ENCODE measurements around the gene FHIT.

DNA sequence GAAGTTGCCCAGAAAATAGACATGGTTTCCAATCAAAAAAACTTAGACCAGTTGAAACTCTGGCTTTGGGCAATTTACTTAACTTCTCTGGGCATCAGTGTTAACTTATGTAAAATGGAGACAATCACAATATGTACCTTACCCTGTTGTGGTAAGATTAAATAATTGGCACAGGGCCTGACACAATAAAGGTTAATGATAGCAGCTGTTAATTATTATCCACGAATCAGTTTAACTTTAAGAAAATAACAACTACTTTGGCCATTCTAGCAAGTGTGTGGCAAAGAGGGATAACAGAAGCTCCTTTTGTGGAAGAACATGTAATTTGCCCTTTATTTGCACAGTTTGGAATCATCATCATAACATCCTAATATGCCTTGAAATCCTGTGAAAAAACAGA lies 787.6 kb downstream of the FHIT start:
- no peak for TF ChIP-seq CBFB (IDR thresholded peaks at IDR 0.05; ENCODE audit: low read depth)
- TF ChIP-seq, protein P1, sequence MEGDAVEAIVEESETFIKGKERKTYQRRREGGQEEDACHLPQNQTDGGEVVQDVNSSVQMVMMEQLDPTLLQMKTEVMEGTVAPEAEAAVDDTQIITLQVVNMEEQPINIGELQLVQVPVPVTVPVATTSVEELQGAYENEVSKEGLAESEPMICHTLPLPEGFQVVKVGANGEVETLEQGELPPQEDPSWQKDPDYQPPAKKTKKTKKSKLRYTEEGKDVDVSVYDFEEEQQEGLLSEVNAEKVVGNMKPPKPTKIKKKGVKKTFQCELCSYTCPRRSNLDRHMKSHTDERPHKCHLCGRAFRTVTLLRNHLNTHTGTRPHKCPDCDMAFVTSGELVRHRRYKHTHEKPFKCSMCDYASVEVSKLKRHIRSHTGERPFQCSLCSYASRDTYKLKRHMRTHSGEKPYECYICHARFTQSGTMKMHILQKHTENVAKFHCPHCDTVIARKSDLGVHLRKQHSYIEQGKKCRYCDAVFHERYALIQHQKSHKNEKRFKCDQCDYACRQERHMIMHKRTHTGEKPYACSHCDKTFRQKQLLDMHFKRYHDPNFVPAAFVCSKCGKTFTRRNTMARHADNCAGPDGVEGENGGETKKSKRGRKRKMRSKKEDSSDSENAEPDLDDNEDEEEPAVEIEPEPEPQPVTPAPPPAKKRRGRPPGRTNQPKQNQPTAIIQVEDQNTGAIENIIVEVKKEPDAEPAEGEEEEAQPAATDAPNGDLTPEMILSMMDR (IDR thresholded peaks at IDR 0.05 in 2 of 3, conservative IDR thresholded peaks at IDR 0.05 in 1 of 3; ENCODE audit: control insufficient read depth in 2 of 3, extremely low read depth in 1 of 3, insufficient read depth in 1 of 3, low read depth in 3 of 3, low read length in 3 of 3) = no peak
- TF ChIP-seq, protein P2, sequence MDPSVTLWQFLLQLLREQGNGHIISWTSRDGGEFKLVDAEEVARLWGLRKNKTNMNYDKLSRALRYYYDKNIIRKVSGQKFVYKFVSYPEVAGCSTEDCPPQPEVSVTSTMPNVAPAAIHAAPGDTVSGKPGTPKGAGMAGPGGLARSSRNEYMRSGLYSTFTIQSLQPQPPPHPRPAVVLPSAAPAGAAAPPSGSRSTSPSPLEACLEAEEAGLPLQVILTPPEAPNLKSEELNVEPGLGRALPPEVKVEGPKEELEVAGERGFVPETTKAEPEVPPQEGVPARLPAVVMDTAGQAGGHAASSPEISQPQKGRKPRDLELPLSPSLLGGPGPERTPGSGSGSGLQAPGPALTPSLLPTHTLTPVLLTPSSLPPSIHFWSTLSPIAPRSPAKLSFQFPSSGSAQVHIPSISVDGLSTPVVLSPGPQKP (IDR thresholded peaks at IDR 0.05; ENCODE audit: low read depth, low read length) = no peak
- no peak for TF ChIP-seq SUZ12 (IDR thresholded peaks at IDR 0.05; ENCODE audit: unreplicated experiment)
- no peak for TF ChIP-seq GABPA (IDR thresholded peaks at IDR 0.05; ENCODE audit: low read depth)
- TF ChIP-seq EP300 (IDR thresholded peaks at IDR 0.05; ENCODE audit: borderline replicate concordance in 1 of 2, control insufficient read depth in 1 of 2, low read depth in 2 of 2, low read length in 2 of 2) = no peak
- TF ChIP-seq, protein P3, sequence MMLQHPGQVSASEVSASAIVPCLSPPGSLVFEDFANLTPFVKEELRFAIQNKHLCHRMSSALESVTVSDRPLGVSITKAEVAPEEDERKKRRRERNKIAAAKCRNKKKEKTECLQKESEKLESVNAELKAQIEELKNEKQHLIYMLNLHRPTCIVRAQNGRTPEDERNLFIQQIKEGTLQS (IDR thresholded peaks at IDR 0.05; ENCODE audit: borderline replicate concordance, extremely low read depth, low read depth, low read length) = no peak
- TF ChIP-seq EED (IDR thresholded peaks at IDR 0.05; ENCODE audit: low read depth) = no peak
- no peak for TF ChIP-seq TAF1 (IDR thresholded peaks at IDR 0.05; ENCODE audit: borderline replicate concordance, low read depth, low read length)
- no peak for TF ChIP-seq SRF (IDR thresholded peaks at IDR 0.05; ENCODE audit: low read depth in 2 of 2, low read length in 2 of 2)
- TF ChIP-seq, protein P4, sequence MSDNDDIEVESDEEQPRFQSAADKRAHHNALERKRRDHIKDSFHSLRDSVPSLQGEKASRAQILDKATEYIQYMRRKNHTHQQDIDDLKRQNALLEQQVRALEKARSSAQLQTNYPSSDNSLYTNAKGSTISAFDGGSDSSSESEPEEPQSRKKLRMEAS (IDR thresholded peaks at IDR 0.05; ENCODE audit: low read depth, low read length) = no peak
- no peak for TF ChIP-seq NR2F1 (conservative IDR thresholded peaks at IDR 0.05)
- no peak for TF ChIP-seq NFXL1 (IDR thresholded peaks at IDR 0.05; ENCODE audit: borderline replicate concordance)
- TF ChIP-seq PAX8 (IDR thresholded peaks at IDR 0.05) = no peak
